ENCODE data around the gene DIP2B.

DNA sequence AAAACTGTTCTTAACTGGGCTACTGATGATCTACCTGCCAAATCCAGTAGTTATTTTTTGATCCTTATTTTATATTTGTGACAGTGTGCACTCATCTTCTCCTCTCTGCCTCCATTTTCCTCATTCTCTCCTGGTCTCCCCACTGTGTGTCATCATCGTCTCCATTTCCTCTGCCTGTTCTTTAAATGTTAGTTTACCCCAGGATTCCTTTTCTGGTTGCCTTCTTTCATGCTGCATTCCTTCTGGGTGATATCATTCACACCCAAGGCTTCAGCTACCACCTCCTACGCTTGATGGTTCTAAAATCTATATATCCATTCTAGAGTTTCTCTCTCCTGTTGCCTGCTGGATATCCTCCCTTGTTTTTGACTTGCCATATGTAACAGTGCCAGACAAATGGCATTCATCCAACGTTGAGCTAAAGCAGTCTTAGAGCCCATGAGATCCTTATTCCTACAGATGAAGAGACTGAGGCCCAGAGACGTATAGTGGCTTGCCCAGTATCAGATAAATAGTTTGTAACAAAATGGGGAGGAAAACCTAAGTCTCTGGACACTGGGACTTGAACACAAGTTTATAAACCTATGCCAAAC lies 109.5 kb downstream of the DIP2B start:
- TF ChIP-seq, protein P1, sequence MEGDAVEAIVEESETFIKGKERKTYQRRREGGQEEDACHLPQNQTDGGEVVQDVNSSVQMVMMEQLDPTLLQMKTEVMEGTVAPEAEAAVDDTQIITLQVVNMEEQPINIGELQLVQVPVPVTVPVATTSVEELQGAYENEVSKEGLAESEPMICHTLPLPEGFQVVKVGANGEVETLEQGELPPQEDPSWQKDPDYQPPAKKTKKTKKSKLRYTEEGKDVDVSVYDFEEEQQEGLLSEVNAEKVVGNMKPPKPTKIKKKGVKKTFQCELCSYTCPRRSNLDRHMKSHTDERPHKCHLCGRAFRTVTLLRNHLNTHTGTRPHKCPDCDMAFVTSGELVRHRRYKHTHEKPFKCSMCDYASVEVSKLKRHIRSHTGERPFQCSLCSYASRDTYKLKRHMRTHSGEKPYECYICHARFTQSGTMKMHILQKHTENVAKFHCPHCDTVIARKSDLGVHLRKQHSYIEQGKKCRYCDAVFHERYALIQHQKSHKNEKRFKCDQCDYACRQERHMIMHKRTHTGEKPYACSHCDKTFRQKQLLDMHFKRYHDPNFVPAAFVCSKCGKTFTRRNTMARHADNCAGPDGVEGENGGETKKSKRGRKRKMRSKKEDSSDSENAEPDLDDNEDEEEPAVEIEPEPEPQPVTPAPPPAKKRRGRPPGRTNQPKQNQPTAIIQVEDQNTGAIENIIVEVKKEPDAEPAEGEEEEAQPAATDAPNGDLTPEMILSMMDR (IDR thresholded peaks at IDR 0.05), result no peak
- TF ChIP-seq POLR2AphosphoS5 (IDR thresholded peaks at IDR 0.05; ENCODE audit: low read depth, low read length), result no peak
- TF ChIP-seq, protein P2, sequence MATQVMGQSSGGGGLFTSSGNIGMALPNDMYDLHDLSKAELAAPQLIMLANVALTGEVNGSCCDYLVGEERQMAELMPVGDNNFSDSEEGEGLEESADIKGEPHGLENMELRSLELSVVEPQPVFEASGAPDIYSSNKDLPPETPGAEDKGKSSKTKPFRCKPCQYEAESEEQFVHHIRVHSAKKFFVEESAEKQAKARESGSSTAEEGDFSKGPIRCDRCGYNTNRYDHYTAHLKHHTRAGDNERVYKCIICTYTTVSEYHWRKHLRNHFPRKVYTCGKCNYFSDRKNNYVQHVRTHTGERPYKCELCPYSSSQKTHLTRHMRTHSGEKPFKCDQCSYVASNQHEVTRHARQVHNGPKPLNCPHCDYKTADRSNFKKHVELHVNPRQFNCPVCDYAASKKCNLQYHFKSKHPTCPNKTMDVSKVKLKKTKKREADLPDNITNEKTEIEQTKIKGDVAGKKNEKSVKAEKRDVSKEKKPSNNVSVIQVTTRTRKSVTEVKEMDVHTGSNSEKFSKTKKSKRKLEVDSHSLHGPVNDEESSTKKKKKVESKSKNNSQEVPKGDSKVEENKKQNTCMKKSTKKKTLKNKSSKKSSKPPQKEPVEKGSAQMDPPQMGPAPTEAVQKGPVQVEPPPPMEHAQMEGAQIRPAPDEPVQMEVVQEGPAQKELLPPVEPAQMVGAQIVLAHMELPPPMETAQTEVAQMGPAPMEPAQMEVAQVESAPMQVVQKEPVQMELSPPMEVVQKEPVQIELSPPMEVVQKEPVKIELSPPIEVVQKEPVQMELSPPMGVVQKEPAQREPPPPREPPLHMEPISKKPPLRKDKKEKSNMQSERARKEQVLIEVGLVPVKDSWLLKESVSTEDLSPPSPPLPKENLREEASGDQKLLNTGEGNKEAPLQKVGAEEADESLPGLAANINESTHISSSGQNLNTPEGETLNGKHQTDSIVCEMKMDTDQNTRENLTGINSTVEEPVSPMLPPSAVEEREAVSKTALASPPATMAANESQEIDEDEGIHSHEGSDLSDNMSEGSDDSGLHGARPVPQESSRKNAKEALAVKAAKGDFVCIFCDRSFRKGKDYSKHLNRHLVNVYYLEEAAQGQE (IDR thresholded peaks at IDR 0.05; ENCODE audit: insufficient read depth in 1 of 2, low read depth in 2 of 2, low read length in 1 of 2), result no peak
- no peak for TF ChIP-seq SIN3A (IDR thresholded peaks at IDR 0.05; ENCODE audit: borderline replicate concordance, insufficient read depth, low read depth, low read length)
- no peak for TF ChIP-seq TCF7L2 (IDR thresholded peaks at IDR 0.05; ENCODE audit: low read depth, low read length)

All from Panc1 (cell line).